ENCODE data around the gene RELN.
"Not testable (repeated sequence)": the region's sequence is repeated elsewhere in the genome, so short reads cannot be mapped to it uniquely, and the experiment has no call there.

Gene RELN

GRCh38 chr7:103560136-103560535 is 429.3 kb downstream of the RELN start:
- no peak for DNase-seq (ENCODE audit: low read depth)

GRCh38 chr7:103551016-103551415 is 438.4 kb downstream of the RELN start:
- DNase-seq (ENCODE audit: low read depth): no peak

GRCh38 chr7:103549786-103550185 is 439.7 kb downstream of the RELN start:
- DNase-seq (ENCODE audit: low read depth): no peak

GRCh38 chr7:103547451-103548284 is 441.8 kb downstream of the RELN start:
- DNase-seq (ENCODE audit: low read depth): no peak

DNA sequence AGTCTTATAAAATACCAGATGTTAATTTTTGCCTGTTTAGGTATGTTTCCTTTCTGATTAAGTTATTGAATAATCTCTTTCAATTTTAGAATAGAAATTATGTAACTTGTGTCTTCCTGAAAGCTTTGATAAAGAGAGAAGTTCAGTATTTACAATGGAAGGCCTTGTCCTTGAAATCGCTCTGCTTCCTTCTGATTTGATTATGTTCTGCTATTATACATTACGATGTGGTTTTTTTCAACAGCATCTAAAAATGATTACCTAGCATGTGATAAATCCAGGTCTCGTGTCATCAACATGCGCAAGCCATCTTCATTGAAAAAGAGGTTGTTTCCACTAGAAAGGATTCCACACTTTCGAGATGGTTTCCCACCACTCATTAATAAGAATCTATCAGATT is 447.0 kb downstream of the RELN start:
- no peak for DNase-seq (ENCODE audit: low read depth)

DNA sequence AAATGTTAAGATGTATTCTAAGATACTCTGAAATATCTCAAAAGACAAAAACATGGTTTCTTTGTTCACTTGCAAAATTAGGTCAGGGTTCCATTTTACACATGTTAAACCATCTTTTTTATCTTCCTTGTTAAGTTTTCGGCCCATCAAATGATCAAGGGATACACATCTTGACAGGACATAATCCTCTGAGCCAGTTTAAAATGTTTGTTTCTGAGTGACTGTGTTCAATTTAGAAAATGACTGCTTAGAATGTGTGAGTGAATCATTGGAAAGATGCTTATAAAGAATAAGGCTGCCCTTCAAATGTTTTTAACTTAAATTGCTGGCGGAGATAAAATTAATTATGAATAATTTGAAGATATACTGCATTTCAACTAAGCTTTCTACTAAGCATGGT is 447.5 kb downstream of the RELN start:
- DNase-seq (ENCODE audit: low read depth): no peak

- no peak for DNase-seq (ENCODE audit: low read depth)
These were observed 448.4 kb downstream of the RELN start for GRCh38 chr7:103541026-103541425.

DNA sequence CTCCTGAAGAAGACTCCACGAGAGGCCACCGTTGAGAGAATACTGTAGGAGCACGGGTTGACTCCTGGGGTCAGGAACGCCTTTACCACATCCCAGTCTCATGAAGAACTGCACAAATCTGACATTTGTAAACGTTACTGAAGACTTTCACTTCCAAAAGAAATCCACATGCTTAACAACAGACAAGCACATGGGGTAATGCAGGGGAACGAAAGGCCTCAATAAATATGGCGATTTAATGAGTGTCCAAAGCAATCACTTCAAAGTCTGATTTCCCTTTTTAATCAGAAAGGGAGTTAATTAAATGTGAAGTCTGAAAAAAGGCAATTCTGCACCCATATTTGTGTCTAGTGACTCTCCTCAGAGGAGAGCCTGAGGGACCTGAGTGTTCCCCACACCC is 449.1 kb downstream of the RELN start:
- DNase-seq (ENCODE audit: low read depth): no peak

- DNase-seq (ENCODE audit: low read depth): no peak
These were observed 449.6 kb downstream of the RELN start for GRCh38 chr7:103539875-103540274.

GRCh38 chr7:103538964-103539709 is 450.3 kb downstream of the RELN start:
- DNase-seq (ENCODE audit: low read depth): no peak

DNA sequence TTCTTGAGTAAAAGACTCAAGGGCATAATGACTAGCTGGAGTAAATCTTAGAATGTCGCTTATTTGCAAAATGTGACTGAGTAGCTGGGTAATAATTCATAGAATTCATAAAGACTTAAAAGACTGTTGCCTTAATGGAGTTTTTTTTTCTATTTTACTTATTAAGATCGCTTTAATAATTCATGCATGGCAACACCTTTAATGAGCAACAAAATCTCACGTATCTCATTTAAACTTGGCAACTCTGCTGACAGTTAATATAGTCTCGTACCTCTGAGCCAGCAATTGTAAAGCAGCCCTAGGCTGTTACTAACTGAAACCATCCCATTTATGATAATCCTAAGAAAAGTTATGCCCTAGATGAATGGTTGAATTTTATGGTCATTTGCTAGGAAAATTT is 455.7 kb downstream of the RELN start:
- DNase-seq (ENCODE audit: low read depth): no peak

GRCh38 chr7:103532955-103533354 is 456.5 kb downstream of the RELN start:
- DNase-seq (ENCODE audit: low read depth): no peak

DNA sequence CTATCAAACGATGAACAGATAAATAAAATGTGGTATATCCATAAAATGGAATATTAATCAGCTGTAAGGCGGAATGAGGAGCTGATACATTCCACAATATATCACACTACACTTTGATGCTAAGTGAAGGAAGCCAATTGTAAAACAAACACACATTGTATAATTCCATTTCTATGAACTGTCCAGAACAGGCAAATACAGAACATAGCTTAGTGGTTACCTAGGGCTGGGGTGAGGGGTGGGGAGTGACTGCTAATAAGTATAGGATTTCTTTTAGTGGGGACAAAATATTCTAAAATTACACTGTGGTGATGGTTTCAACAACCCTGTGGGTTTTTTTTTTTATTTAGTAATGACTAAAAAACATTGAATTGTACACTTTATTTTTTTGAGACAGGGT is 461.3 kb downstream of the RELN start:
- DNase-seq (ENCODE audit: low read depth): no peak

DNA sequence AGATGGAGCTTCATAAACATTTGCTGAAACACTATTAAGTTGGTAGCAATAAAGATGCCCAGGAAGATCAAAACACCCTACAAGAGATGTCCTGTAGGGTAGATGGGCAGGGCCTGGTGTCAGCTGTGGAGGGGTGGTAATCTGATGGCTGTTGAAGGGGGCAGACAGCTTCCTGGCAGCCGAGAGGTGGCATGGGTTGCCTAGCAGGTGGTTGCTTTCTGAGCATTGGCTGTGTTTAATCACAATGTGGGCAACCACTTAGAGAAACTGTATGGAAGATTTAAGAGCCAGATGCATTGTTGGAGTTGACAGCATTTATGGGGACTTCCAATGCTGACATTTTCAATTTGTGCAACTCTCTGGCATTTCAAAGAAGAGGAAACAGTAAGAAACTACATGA is 463.5 kb downstream of the RELN start:
- DNase-seq (ENCODE audit: low read depth): no peak

DNA sequence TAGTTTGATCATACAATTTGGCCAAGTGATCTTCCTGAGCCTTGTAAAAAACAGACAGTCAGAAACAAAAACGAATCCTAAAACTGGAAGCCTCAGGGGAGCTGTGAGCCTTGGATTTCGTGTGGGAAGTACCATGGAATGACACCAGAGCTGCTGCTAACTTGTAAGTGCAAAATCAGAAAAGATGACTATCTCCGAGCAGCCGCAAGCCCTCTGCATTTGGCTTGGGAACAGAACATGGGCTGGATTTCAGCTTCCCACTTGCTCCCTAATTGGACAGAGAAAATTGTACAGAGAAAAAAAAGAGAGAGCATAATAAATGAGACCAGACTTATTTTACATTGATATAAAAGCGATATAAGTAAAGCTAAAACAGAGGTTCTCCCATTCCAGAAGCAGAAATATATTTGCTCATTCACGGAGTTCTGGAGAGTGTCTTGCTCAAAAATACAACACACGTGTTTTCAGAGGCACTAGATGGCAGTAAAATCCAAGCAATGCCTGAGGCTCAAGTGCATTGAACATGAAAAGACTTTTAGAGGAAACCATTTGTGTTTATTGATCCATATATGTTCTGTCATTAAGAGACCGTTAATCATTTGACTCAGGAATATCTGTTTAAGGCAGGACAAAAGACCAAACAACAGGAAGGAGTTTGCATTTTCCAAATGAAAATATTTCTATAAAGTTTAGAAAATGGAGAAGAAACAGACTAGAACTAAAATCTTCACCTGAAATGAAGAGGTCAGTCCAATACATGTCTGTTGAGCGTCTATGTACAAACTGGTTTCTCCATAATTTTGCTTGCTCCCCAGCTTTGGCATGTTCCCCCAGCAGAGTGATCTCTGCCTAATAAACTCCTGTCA is 465.2 kb downstream of the RELN start:
- DNase-seq (ENCODE audit: low read depth): no peak

DNA sequence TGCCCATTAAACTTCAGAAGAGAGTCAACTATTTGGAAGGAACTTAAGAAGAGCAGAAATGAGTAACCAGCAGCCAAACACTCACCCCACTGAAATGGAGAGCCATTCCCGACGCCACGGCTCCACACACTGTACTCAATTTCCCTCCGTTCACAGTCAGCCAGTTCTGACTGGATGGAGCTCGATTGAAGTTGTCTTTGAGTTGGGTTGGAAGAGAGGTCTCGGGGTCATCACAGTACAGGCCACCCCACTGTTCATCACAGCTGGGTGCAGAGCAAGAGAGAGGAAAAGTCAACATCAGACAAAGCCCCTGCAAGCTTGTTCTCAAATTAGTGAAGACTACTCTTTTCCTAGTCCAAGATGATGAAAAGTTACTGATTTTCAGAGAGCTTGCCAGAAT is 467.5 kb downstream of the RELN start:
- no peak for DNase-seq (ENCODE audit: low read depth)

GRCh38 chr7:103504505-103505135 is 484.8 kb downstream of the RELN start:
- DNase-seq (ENCODE audit: low read depth): no peak

DNA sequence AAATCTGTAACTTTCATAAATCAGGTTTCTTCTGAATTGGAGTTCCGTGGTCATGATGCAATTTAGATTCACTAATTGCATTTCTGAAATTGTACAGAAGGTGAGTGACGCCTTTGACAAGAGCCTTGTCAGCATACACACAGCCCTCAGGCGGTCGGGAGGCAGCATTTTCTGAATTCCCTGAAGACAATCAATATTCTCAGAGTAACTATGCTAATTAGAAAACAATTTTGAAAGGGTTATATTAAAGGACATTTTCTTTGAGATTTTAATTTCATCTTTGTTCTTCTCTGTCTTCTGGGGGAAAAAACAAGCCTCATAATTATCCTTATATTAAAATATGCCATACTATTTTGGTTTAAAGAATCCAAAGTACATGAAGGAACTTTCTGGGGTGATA is 488.3 kb downstream of the RELN start:
- no peak for DNase-seq (ENCODE audit: low read depth)

DNA sequence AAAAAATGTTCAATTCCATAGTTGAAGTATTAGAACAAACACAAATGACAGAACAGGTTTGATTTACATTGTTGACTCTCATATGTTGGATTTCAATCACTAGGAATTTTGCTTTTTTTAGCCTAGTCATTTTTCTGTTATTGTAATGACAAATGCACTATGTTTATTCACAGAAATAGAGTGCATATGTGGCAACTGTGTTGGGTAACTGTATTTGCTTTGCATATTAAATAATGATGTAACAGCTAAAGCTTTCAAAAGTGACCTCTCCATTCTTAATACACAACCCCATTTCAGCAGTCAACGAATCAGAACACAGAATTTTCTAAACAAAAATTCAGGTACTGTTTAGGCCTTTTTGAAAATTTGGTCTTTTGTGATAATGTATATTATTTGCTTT is 489.5 kb downstream of the RELN start:
- DNase-seq (ENCODE audit: low read depth): no peak

GRCh38 chr7:103487419-103487818 is 502.0 kb downstream of the RELN start:
- no peak for DNase-seq (ENCODE audit: low read depth)

GRCh38 chr7:103486873-103487272 is 502.6 kb downstream of the RELN start:
- not testable (repeated sequence) for DNase-seq (ENCODE audit: low read depth)

DNA sequence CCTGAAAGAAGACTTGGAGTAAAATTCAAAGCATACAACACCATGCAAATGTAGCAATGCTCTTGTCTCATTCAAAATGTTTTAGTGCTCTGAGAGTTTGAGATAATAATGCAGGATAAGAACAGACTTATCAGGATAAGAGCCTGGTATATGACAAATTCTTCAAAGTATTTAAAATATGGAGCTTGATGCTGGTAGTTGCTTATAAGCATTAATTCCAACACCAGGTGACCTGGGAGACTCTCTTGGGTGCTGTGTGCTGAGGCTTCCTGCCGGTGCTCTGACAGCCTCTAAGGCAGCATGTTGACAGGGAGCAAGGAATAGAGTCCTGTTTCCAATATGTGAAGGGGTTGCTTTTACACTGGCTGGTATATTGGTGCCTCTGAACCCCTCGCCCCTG is 508.7 kb downstream of the RELN start:
- DNase-seq (ENCODE audit: low read depth): no peak
